DMS53 (cell line): ENCODE results near the gene CPNE9.
A peak's percentile ranks its signal among the peaks of the same experiment; 100 is the strongest.

Source experiments
- DNase-seq: peaks from one replicate; lab custom pipeline; 2025; lab: John Stamatoyannopoulos, UW

CPNE9 gene

DNA sequence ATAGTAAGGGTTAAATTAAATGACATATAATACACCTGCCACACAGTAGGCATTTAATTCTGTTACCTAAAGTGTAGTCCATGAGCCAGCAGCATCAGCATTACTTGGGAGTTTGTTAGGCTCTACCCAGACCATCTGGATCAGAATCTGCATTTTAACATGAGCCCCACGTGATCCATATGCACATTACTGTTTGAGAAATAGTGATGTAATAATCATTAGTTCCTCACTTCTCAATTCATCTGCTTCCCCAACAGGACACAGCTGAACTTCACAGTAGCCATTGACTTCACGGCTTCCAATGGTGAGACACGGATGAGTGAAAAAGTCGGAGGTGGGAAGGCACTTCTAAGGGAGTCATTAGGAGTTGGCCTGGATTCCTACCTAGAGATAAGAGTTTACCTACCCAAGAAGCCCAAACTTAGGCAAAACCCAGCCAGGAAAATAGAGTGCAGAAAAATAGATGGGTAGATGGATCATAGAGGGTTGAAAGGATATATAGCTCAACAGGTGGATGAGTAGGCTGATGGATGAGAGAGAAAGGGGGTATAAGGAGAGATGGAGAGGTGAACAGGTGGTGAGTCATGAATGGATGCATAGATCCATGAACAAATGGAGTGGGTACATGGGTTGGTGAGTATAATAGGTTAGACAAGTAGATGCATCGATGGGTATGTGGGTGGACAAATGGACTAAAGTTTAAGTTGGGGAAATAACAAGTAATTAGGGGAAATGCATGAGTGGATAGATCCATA, 13.3 kb downstream of the CPNE9 start:
- DNase-seq = no peak

GRCh38 chr3:9717563-9717962, 13.9 kb downstream of the CPNE9 start:
- DNase-seq = no peak

DNA sequence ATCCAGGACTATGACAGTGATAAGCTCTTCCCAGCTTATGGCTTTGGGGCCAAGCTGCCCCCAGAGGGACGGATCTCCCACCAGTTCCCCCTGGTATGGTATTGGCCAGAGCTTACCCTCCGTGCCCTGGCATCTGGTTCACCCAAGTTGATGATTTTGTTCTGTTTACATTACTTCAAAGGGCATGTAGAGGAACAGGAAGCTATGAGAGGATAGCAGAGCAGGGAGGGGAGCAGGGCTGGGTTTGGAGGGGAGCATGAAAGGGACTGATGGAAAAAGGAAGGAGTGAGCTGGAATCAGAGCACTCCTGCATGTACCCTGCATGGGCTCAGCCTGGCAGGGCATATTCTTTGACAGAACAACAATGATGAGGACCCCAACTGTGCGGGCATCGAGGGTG, 14.5 kb downstream of the CPNE9 start:
- no peak for DNase-seq

DNA sequence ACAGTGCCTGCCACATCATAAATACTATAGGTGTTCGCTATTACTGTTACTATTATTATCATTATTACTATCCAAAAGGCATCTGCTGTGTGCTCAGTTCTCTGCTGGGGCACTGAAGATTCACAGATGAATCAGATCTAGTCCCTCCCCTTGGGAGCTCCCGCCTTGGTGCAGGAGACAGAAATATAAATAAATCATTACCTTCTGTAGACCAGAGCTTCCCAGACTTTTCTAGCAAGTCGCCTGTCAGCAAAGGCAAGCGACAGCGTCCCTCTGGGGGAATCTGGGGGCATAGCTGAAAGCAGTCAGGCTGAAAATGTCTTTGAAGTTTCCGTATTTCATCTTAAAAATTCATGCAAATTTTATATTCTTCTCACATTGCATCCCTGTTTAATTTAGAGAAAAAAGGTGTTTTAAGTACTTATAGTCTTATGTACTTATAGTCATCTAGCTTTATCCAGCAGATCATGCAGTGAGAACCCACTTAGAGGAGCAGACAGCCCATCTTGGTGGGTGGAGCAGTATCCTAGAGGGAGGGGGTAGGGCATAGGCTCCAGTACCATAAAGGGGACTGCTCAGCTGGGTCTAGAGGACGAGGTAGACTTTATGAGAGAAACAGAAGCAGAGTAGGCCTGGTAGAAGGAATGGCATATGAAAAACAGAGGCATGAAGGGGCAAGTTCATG, 17.5 kb downstream of the CPNE9 start:
- no peak for DNase-seq

DNA sequence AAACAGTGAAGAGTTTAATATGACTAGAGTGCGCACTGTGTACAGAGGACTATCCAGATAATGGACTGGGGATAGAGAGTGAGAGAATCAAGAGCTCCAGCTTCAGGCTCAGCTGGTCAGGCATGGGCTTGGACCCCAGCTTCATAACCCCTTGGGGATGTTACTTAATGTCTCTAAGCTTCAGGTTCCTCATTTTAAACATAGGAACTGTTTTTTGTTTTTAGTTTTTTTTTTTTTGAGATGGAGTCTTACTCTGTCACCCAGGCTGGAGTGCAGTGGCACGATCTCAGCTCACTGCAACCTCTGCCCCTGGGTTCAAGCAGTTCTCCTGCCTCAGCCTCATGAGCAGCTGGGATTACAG, 18.0 kb downstream of the CPNE9 start:
- DNase-seq = no peak

GRCh38 chr3:9725775-9726515, 22.3 kb downstream of the CPNE9 start:
- DNase-seq = no peak

- peak; percentile 63 for DNase-seq
Measured at GRCh38 chr3:9727041-9727595, 23.5 kb downstream of the CPNE9 start.

- DNase-seq = no peak
Measured at GRCh38 chr3:9727743-9728142, 24.1 kb downstream of the CPNE9 start.

DNA sequence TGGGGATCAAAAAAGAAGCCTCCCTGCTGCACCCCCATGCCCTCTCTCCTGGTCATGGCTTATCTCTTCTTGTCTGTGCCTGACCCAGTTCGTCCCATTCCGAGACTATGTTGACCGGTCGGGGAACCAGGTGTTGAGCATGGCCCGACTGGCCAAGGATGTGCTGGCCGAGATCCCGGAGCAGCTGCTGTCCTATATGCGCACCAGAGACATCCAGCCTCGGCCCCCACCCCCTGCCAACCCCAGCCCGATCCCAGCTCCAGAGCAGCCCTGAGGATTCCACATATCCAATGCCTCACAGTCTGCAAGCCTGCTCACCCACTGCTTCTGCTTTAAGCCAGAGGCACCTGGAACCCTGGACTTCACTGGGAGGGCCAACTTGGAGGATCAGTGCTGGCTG, 25.8 kb downstream of the CPNE9 start:
- no peak for DNase-seq

GRCh38 chr3:9730657-9731205, 27.1 kb downstream of the CPNE9 start:
- DNase-seq = no peak

DNA sequence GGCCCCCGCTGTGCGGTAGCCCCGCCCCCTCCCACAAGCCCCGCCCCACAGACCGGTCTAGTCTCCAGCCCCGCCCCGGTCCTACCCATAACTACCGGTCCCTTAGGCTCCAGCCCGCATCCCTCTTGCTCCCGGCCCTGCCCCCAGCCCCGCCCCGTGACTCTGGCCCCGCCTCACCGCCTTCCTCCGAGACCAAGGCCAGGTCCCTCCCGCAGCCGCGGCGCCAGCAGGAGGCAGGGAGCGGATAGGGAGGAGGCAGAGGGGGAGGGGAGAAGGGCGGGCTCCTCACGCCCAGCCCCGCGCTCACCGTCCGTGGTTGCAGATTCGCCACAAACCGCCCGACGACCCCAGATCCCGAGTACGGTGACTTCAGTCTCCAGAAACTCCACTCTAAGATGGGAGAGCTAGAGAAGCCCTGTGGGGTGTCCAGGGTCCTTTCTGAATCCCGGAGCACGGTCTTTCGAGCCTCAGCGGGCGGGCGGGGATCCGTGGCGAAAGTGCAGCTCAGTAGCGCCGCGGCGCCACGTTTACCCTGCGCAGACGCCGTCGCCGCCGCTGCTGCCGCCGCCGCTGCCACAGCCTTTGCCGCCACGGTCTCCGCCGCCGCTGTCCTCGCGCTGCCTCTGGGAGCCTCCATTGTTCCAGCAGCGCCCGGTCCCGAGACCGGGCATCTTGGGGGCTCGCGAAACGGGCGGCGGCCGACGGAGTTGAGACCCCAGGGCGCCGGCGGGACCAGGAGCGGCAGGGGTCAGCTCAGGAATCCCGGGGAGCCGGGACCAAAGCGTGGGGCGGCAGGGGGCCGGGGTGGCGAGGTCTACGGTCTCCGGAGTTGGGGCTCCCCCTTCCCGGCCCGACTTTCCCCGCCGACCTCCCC, 27.8 kb downstream of the CPNE9 start, which contains the start of gene BRPF1:
TSS of gene BRPF1 (plus strand) at position 530 of the 874 bp plus-strand sequence. CDS start 2,406 bp downstream, outside the sequence.
- peak; percentile 95 for DNase-seq

DNA sequence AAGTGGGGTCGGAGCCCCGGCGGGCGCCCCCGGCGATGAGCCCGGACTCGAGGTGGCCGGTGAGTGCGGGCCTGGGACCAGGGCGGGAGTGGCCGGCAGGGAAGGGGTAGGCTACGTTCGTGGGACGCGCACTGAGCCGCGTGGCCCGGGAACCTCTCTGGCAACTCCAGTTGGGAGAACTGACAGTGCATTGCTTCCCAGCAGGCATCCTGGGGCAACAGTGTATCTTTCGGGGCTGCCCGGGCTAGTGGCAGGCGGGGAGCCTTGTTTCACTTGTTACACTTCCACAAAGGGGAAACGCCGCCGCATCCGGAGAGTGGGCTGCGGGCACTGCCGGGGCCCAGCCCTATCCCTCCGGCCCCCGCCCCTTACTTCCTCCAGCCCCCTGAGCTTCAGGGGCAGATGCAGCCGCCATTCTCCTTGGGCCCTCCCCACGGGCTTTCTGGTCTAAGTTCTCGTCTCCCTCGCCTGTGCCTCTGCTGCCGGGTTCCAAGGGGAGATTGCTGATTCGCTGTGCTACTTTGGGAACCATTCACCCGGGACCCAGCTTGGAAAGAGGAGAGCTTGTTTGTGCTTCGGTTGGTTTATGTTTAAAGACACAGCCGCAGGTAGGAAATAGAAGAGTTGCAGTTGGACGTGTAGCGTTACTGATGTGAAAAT, 28.6 kb downstream of the CPNE9 start:
- peak; percentile 20 for DNase-seq

DNA sequence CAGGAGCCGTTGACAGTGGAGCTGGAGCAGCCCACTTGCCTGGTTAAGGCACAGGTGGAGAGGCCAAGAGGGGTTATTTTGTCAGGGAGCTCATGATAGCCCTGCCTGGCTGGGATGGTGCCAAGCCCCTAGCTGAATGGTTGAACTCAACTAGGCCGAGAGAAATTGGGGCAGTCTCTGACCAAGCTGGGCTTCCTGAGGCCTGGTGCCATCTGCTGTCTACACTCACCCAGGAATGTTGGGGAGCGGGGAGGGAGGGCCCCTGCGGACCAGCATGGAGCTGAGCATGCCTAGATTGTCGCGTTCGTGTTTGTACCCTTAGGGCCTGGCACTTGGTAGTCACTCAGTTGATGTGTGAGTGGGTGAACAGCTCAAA, 29.1 kb downstream of the CPNE9 start:
- no peak for DNase-seq

- DNase-seq = no peak
Measured at GRCh38 chr3:9736831-9737230, 33.2 kb downstream of the CPNE9 start.

GRCh38 chr3:9739181-9739580, 35.5 kb downstream of the CPNE9 start:
- no peak for DNase-seq

- no peak for DNase-seq
Measured at GRCh38 chr3:9742560-9742959, 38.9 kb downstream of the CPNE9 start.

- DNase-seq = no peak
Measured at GRCh38 chr3:9743548-9743947, 39.9 kb downstream of the CPNE9 start.

GRCh38 chr3:9744162-9744561, 40.5 kb downstream of the CPNE9 start:
- no peak for DNase-seq

- no peak for DNase-seq
Measured at GRCh38 chr3:9745521-9745920, 41.9 kb downstream of the CPNE9 start.

GRCh38 chr3:9746330-9746729, 42.7 kb downstream of the CPNE9 start:
- no peak for DNase-seq

DNA sequence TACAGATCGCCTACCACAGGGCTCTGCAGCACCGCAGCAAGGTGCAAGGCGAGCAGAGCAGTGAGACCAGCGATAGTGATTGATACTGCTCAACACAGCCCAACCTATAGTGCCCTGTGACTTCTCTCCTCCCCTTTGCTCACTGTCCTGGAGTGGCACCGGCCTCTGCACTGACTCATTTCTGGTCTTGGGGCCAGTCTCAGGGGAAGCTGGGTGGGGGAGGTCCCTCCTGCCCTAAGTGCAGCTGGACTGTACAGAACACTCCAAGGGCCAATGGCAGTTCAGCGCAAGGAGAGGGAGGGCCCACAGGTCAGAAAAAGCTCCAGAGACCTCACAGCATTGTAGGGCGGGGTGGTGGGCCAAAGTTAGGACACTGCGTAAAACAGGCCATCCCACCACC, 43.6 kb downstream of the CPNE9 start:
- no peak for DNase-seq
